ENCODE measurements around the gene MLYCD.
"Not testable (repeated sequence)": the region's sequence is repeated elsewhere in the genome, so short reads cannot be mapped to it uniquely, and the experiment has no call there.

MLYCD gene

GRCh38 chr16:83926726-83927397 is 27.9 kb downstream of the MLYCD start:
- DNase-seq: peak; percentile 57

- DNase-seq: no peak
These were observed 29.6 kb downstream of the MLYCD start for GRCh38 chr16:83928341-83929055.

GRCh38 chr16:83929811-83930555 is 31.1 kb downstream of the MLYCD start:
- DNase-seq: no peak

- DNase-seq: no peak
These were observed 32.0 kb downstream of the MLYCD start for GRCh38 chr16:83930730-83931500.

- DNase-seq: no peak
These were observed 32.6 kb downstream of the MLYCD start for GRCh38 chr16:83931556-83931955.

- no peak for DNase-seq
These were observed 33.4 kb downstream of the MLYCD start for GRCh38 chr16:83932304-83932703.

GRCh38 chr16:83932955-83933673 is 34.2 kb downstream of the MLYCD start:
- DNase-seq: no peak

- DNase-seq: no peak
These were observed 35.2 kb downstream of the MLYCD start for GRCh38 chr16:83933885-83934683.

GRCh38 chr16:83934684-83934977 is 35.7 kb downstream of the MLYCD start:
- no peak for DNase-seq

- DNase-seq: no peak
These were observed 36.3 kb downstream of the MLYCD start for GRCh38 chr16:83935005-83935857.

GRCh38 chr16:83935858-83936255 is 36.9 kb downstream of the MLYCD start:
- DNase-seq: no peak

GRCh38 chr16:83936581-83937165 is 37.8 kb downstream of the MLYCD start:
- no peak for DNase-seq

GRCh38 chr16:83937267-83937666 is 38.4 kb downstream of the MLYCD start:
- no peak for DNase-seq

- no peak for DNase-seq
These were observed 39.3 kb downstream of the MLYCD start for GRCh38 chr16:83937922-83938885.

- no peak for DNase-seq
These were observed 40.4 kb downstream of the MLYCD start for GRCh38 chr16:83939266-83939855.

- no peak for DNase-seq
These were observed 41.2 kb downstream of the MLYCD start for GRCh38 chr16:83940119-83940518.

GRCh38 chr16:83940630-83941378 is 41.9 kb downstream of the MLYCD start:
- DNase-seq: no peak

- DNase-seq: not testable (repeated sequence)
These were observed 42.6 kb downstream of the MLYCD start for GRCh38 chr16:83941546-83941945.

All from activated CD4-positive, alpha-beta T cell treated with anti-CD3 and anti-CD28 coated beads, Interleukin-2, amount 50 U/mL, for 1 hour (primary cell).